Fibroblast of skin of left biceps (primary cell): ENCODE measurements around the gene PYGB.

Experiments used
- DNase-seq, 2 experiments: peaks; one replicate each; pipeline ENCODE4 v3.0.0-alpha.2; 2013; ENCODE audit warnings: low read depth in 2 of 2

The PYGB gene

GRCh38 chr20:25216199-25216945, 31.5 kb upstream of the PYGB start:
- DNase-seq = no peak

- no peak for DNase-seq
These were observed 30.4 kb upstream of the PYGB start for GRCh38 chr20:25217161-25218108.

GRCh38 chr20:25218109-25218486, 29.8 kb upstream of the PYGB start:
- DNase-seq = no peak

- no peak for DNase-seq
These were observed 29.4 kb upstream of the PYGB start for GRCh38 chr20:25218492-25218891.

- no peak for DNase-seq
These were observed 28.5 kb upstream of the PYGB start for GRCh38 chr20:25219365-25219764.

- DNase-seq = no peak
These were observed 27.7 kb upstream of the PYGB start for GRCh38 chr20:25220021-25220730.

GRCh38 chr20:25220810-25221591, 26.9 kb upstream of the PYGB start:
- no peak for DNase-seq

GRCh38 chr20:25221592-25222460, 26.1 kb upstream of the PYGB start:
- DNase-seq = no peak

- no peak for DNase-seq
These were observed 25.3 kb upstream of the PYGB start for GRCh38 chr20:25222461-25223178.

GRCh38 chr20:25223179-25223661, 24.7 kb upstream of the PYGB start:
- DNase-seq = peak; percentile 67 to 69

GRCh38 chr20:25223765-25224720, 23.8 kb upstream of the PYGB start:
- no peak for DNase-seq

GRCh38 chr20:25224941-25225340, 22.9 kb upstream of the PYGB start:
- DNase-seq = no peak

GRCh38 chr20:25225642-25226432, 22.0 kb upstream of the PYGB start:
- DNase-seq = no peak

GRCh38 chr20:25226433-25227316, 21.2 kb upstream of the PYGB start:
- DNase-seq = no peak

- DNase-seq = peak in 1 of 2 experiments; percentile 53
These were observed 20.5 kb upstream of the PYGB start for GRCh38 chr20:25227317-25227831.

GRCh38 chr20:25229486-25230165, 18.3 kb upstream of the PYGB start:
- no peak for DNase-seq
